Breast epithelium (tissue), 3 donors: Measurements from ENCODE around the gene RBCK1.

Experiments used
- CTCF ChIP-seq, 3 donors: fragments of 450-650 bp; IDR thresholded peaks; one replicate each; pipeline ENCODE4 v1.5.1; 2016 to 2017; ENCODE audit warnings: antibody characterized with exemption in 3 of 3, mild to moderate bottlenecking in 3 of 3, moderate library complexity in 3 of 3
- POLR2A ChIP-seq: fragments of 450-650 bp; IDR thresholded peaks from one replicate; pipeline ENCODE4 v1.6.1; 2016; ENCODE audit warnings: antibody characterized with exemption, mild to moderate bottlenecking, moderate library complexity

DNA sequence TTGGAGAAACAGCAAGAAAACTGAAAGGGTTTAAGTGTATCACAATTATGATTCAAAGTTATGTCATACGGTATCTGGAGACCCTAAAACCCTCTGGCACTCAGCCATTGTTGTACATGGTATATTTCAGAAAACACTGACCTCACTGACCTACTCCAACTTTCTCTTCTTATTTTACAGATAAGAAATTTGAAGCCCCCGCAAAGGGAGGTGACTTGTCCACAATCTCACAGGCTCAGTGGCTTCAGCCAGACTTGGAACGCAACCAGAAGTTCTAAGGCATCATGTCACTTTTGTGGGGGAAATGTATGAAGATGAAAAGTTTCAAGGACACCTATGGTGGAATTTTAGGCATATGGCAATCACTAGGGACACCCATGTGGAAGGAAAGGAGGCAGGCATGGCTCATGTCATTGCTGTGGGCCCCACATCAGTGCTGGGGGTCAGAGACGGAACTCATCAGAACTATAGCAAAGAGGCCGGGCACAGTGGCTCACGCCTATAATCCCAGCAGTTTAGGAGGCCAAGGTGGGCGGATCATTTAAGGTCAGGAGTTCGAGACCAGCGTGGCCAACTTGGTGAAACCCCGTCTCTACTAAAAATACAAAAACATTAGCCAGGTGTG lies 32.7 kb upstream of the RBCK1 start:
- TF ChIP-seq POLR2A (no peak), CTCF (IDR thresholded peaks at IDR 0.05) (no peak)
